HG03558 (cell line): Measurements from ENCODE around the gene NOVA1.

Experiments
- ATAC-seq: cut with Tn5 transposase; IDR thresholded peaks from one replicate; pipeline ENCODE4 v1.9.1; 2021; ENCODE audit warnings: moderate number of reproducible peaks; ENCODE audit not compliant: unreplicated experiment; ENCODE audit errors: extremely low read depth

Gene NOVA1

GRCh38 chr14:26454105-26454504 lies 143.7 kb downstream of the NOVA1 start:
- no peak for ATAC-seq

GRCh38 chr14:26448181-26448855 lies 149.5 kb downstream of the NOVA1 start:
- no peak for ATAC-seq

GRCh38 chr14:26444822-26445221 lies 153.0 kb downstream of the NOVA1 start:
- no peak for ATAC-seq

GRCh38 chr14:26443654-26444053 lies 154.2 kb downstream of the NOVA1 start:
- ATAC-seq = no peak

- ATAC-seq = no peak
Observed at GRCh38 chr14:26429205-26429604, 168.6 kb downstream of the NOVA1 start.

- ATAC-seq = no peak
Observed at GRCh38 chr14:26427097-26427496, 170.7 kb downstream of the NOVA1 start.

- ATAC-seq = no peak
Observed at GRCh38 chr14:26424537-26424936, 173.3 kb downstream of the NOVA1 start.

GRCh38 chr14:26415618-26416123 lies 182.2 kb downstream of the NOVA1 start:
- ATAC-seq = no peak

GRCh38 chr14:26414926-26415325 lies 182.9 kb downstream of the NOVA1 start:
- no peak for ATAC-seq

GRCh38 chr14:26414103-26414502 lies 183.7 kb downstream of the NOVA1 start:
- no peak for ATAC-seq

- ATAC-seq = no peak
Observed at GRCh38 chr14:26412421-26412820, 185.4 kb downstream of the NOVA1 start.

GRCh38 chr14:26410189-26410685 lies 187.6 kb downstream of the NOVA1 start:
- ATAC-seq = no peak

- no peak for ATAC-seq
Observed at GRCh38 chr14:26404927-26405326, 192.9 kb downstream of the NOVA1 start.

GRCh38 chr14:26403760-26404159 lies 194.1 kb downstream of the NOVA1 start:
- ATAC-seq = no peak

- no peak for ATAC-seq
Observed at GRCh38 chr14:26402126-26402525, 195.7 kb downstream of the NOVA1 start.

- no peak for ATAC-seq
Observed at GRCh38 chr14:26401179-26401968, 196.5 kb downstream of the NOVA1 start.

- no peak for ATAC-seq
Observed at GRCh38 chr14:26400373-26400772, 197.5 kb downstream of the NOVA1 start.

GRCh38 chr14:26398616-26399015 lies 199.2 kb downstream of the NOVA1 start:
- ATAC-seq = no peak
